ENCODE measurements around the gene FAAP20. TPM values are rescaled to one million over a fixed set of nuclear protein-coding genes. Genes with fewer than 3 reads are reported as not detected.

Gene FAAP20
- total RNA-seq, 1 experiment from 2014 or later = 133 TPM

DNA sequence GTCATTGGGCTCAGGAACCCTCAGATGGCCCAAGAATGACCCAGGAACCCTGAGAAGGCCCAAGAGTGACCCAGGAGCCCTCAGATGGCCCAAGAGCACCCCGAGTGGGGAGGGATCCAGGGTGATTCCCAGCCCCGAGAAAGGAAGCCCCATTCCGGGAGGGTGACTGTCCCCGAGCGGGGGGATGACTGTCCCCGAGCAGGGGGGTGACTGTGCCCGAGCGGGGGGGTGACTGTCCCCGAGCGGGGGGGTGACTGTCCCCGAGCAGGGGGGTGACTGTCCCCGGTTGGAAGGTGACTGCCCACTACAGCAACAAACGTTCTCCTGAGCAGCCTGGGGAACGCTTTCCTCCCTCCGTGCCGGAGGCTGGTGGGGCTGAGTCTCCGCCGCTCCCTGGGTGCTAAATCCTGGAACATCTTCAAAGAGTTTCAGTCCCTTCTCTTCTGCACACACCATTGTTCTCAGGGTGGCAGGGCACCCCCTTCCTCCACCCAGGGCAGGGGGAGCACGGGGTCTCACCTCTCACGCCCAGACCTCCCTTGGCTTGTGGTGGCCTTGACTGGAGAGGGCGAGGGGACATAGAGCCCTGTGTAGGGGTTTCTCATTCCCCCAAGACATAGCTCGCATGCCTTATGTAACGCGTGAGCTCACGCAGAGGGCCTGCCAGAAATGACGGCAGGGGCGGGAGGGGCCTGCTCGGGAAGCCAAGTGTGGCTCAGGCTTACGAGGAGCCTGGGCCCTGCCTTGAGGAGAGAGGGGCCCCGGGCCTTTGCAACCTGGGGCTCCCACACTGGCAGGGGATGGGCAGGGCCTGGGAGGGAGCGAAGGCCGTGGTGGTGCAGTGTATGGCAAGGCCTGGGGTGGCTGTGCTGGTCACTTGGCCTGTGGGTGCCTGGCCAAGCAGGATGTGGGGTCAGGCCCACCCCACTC lies 19.3 kb upstream of the FAAP20 start (continued):
- TF ChIP-seq, protein P1, sequence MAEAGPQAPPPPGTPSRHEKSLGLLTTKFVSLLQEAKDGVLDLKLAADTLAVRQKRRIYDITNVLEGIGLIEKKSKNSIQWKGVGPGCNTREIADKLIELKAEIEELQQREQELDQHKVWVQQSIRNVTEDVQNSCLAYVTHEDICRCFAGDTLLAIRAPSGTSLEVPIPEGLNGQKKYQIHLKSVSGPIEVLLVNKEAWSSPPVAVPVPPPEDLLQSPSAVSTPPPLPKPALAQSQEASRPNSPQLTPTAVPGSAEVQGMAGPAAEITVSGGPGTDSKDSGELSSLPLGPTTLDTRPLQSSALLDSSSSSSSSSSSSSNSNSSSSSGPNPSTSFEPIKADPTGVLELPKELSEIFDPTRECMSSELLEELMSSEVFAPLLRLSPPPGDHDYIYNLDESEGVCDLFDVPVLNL (CRISPR knock-in tag; IDR thresholded peaks at IDR 0.05; ENCODE audit: borderline replicate concordance, low read depth) = no peak
- TF ChIP-seq, protein P2, sequence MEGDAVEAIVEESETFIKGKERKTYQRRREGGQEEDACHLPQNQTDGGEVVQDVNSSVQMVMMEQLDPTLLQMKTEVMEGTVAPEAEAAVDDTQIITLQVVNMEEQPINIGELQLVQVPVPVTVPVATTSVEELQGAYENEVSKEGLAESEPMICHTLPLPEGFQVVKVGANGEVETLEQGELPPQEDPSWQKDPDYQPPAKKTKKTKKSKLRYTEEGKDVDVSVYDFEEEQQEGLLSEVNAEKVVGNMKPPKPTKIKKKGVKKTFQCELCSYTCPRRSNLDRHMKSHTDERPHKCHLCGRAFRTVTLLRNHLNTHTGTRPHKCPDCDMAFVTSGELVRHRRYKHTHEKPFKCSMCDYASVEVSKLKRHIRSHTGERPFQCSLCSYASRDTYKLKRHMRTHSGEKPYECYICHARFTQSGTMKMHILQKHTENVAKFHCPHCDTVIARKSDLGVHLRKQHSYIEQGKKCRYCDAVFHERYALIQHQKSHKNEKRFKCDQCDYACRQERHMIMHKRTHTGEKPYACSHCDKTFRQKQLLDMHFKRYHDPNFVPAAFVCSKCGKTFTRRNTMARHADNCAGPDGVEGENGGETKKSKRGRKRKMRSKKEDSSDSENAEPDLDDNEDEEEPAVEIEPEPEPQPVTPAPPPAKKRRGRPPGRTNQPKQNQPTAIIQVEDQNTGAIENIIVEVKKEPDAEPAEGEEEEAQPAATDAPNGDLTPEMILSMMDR (IDR thresholded peaks at IDR 0.05) = no peak
- TF ChIP-seq ZNF396 (CRISPR knock-in tag; IDR thresholded peaks at IDR 0.05; ENCODE audit: borderline replicate concordance) (no peak), FOXJ3 (CRISPR knock-in tag; IDR thresholded peaks at IDR 0.05; ENCODE audit: borderline replicate concordance) (no peak)

DNA sequence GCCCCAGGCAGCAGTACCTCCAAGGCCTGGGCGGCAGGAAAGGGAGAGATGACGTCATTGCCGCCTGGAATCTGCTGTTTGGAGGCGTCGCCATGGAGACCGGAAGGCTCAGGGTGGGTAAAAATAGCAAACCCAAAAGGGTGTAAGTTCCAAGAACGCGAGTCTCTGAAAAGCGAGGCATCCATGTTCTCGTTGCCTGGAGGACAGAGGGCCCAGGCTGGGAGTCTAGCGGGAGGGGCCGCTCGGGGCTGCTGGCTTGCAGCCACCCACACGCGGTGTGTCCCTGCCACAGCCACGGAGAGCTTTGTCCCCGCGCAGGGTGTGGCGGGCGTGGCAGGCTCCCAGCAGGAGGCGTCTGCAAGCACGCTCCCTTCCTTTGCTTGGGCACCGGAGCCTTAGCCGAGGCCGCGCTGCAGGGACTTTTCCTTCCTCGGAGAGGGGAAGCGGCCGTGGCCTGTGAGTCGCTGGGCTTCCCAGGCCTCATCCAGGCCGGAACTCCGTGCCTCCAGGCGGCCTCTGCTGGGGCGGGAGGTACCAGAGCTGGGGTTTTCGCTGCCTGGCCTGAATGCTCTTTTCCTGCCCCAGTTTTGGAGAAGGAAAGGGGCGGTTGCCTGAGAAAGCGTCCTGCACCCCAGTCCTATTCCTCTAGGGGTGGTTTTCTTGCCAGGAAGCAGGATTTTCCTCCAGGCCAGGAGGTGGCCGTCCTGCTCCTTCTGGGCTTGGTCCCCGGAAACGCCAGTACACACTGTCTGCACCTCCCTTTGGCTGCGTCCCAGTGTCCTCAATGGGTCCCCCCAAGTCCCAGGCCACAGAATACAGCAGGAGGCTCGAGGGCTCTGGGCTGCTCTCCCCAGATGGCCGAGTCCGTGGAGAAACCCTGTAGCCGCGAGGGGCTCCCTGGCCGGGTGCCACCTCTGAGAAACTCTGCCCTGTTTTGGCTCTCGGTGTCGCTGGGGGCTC lies 18.2 kb upstream of the FAAP20 start:
- CTCF ChIA-PET = interaction anchor here (0.7 to 2.2 kb wide), 5 partner anchors 8 to 169 kb away, joined by 3 to 8 read pairs (median 4); partner anchors contain the start of gene FAAP20
- H3K9me3 Mint-ChIP-seq = no peaks in the 10 kb centered on the region
- TF ChIP-seq CREB1 (CRISPR knock-in tag; IDR thresholded peaks at IDR 0.05) (no peak), ZNF671 (CRISPR knock-in tag; IDR thresholded peaks at IDR 0.05) (no peak), ETV6 (CRISPR knock-in tag; IDR thresholded peaks at IDR 0.05) (peak; percentile 58; the same call in 1 of the 2 replicates), SP1 (CRISPR knock-in tag; conservative IDR thresholded peaks at IDR 0.05) (0 out of 2 replicates have a peak, but pooled peaks have one; percentile 3), ESRRA (CRISPR knock-in tag; IDR thresholded peaks at IDR 0.05; ENCODE audit: borderline replicate concordance) (no peak), TEAD1 (CRISPR knock-in tag; IDR thresholded peaks at IDR 0.05) (peak; percentile 36; the same call in 1 of the 2 replicates), JAZF1 (CRISPR knock-in tag; IDR thresholded peaks at IDR 0.05) (no peak), GTF2I (CRISPR knock-in tag; conservative IDR thresholded peaks at IDR 0.05) (no peak), HMGA2 (CRISPR knock-in tag; IDR thresholded peaks at IDR 0.05) (no peak), MYBL2 (CRISPR knock-in tag; IDR thresholded peaks at IDR 0.05) (peak; percentile 61)
- TF ChIP-seq, protein P3, sequence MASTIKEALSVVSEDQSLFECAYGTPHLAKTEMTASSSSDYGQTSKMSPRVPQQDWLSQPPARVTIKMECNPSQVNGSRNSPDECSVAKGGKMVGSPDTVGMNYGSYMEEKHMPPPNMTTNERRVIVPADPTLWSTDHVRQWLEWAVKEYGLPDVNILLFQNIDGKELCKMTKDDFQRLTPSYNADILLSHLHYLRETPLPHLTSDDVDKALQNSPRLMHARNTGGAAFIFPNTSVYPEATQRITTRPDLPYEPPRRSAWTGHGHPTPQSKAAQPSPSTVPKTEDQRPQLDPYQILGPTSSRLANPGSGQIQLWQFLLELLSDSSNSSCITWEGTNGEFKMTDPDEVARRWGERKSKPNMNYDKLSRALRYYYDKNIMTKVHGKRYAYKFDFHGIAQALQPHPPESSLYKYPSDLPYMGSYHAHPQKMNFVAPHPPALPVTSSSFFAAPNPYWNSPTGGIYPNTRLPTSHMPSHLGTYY (CRISPR knock-in tag; IDR thresholded peaks at IDR 0.05) = no peak
- TF ChIP-seq, protein P4, sequence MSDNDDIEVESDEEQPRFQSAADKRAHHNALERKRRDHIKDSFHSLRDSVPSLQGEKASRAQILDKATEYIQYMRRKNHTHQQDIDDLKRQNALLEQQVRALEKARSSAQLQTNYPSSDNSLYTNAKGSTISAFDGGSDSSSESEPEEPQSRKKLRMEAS (CRISPR knock-in tag; IDR thresholded peaks at IDR 0.05) = peak; percentile 64; the same call in 1 of the 2 replicates
- TF ChIP-seq, protein P5, sequence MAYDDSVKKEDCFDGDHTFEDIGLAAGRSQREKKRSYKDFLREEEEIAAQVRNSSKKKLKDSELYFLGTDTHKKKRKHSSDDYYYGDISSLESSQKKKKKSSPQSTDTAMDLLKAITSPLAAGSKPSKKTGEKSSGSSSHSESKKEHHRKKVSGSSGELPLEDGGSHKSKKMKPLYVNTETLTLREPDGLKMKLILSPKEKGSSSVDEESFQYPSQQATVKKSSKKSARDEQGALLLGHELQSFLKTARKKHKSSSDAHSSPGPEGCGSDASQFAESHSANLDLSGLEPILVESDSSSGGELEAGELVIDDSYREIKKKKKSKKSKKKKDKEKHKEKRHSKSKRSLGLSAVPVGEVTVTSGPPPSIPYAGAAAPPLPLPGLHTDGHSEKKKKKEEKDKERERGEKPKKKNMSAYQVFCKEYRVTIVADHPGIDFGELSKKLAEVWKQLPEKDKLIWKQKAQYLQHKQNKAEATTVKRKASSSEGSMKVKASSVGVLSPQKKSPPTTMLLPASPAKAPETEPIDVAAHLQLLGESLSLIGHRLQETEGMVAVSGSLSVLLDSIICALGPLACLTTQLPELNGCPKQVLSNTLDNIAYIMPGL (CRISPR knock-in tag; IDR thresholded peaks at IDR 0.05) = peak; percentile 57; the same call in 1 of the 2 replicates
- TF ChIP-seq, protein P6, sequence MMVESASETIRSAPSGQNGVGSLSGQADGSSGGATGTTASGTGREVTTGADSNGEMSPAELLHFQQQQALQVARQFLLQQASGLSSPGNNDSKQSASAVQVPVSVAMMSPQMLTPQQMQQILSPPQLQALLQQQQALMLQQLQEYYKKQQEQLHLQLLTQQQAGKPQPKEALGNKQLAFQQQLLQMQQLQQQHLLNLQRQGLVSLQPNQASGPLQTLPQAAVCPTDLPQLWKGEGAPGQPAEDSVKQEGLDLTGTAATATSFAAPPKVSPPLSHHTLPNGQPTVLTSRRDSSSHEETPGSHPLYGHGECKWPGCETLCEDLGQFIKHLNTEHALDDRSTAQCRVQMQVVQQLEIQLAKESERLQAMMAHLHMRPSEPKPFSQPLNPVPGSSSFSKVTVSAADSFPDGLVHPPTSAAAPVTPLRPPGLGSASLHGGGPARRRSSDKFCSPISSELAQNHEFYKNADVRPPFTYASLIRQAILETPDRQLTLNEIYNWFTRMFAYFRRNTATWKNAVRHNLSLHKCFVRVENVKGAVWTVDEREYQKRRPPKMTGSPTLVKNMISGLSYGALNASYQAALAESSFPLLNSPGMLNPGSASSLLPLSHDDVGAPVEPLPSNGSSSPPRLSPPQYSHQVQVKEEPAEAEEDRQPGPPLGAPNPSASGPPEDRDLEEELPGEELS (CRISPR knock-in tag; IDR thresholded peaks at IDR 0.05) = no peak; the same call in 1 of the 2 replicates
- H3K4me3 Mint-ChIP-seq = peak overlapping the region; percentile 40
- H3K27ac Mint-ChIP-seq = peak overlapping the region; percentile 41; the same call in 1 of the 2 replicates
- POLR2A ChIA-PET = no interaction called here
- ATAC-seq = peak; percentile 62
- H3K4me1 Mint-ChIP-seq = 0 out of 2 replicates have a peak, but pooled peaks cover 6% of the 10 kb centered on the region
- H3K27me3 Mint-ChIP-seq (ENCODE audit: low read depth) = no peaks in the 10 kb centered on the region
- no peaks in the 10 kb centered on the region for H3K36me3 Mint-ChIP-seq
- peak; percentile 88 for DNase-seq (ENCODE audit: low spot score)

Measured in WTC11 (cell line).